Neural cell (in vitro differentiated cells): ENCODE results near the gene FGD5. TPM values are rescaled to one million over a fixed set of nuclear protein-coding genes. Genes with fewer than 3 reads are reported as not detected.

Source experiments
- H2AFZ ChIP-seq: fragments of 200-600, 300-800 bp; sonication (generic), shearing (Covaris generic); 2 replicates; pipeline ENCODE4 v1.6.0; 2014; ENCODE audit warnings: low read depth, mild to moderate bottlenecking, antibody characterized with exemption, low read length, moderate library complexity
- H3F3A ChIP-seq: fragments of 200-600 bp; shearing (Covaris generic); 2 replicates; pipeline ENCODE4 v1.6.1; 2016; ENCODE audit warnings: mild to moderate bottlenecking, moderate library complexity, mixed read lengths, antibody characterized with exemption, low read length; ENCODE audit not compliant: insufficient read depth, poor library complexity, severe bottlenecking
- H3K27ac ChIP-seq: fragments of 200-600, 300-800 bp; sonication (generic), shearing (Covaris generic); 2 replicates; pipeline ENCODE4 v1.5.1; 2014; ENCODE audit warnings: mild to moderate bottlenecking, low read length, moderate library complexity
- H3K27me3 ChIP-seq: fragments of 300-800, 200-600 bp; sonication (generic), shearing (Covaris generic); 2 replicates; pipeline ENCODE4 v1.6.0; 2014; ENCODE audit warnings: mild to moderate bottlenecking, low read depth, low read length, moderate library complexity; ENCODE audit not compliant: insufficient read depth
- H3K36me3 ChIP-seq: fragments of 300-800, 200-600 bp; sonication (generic), shearing (Covaris generic); 2 replicates; pipeline ENCODE4 v1.5.1; 2014; ENCODE audit warnings: mild to moderate bottlenecking, antibody characterized with exemption, low read length, moderate library complexity; ENCODE audit not compliant: insufficient read depth
- H3K4me2 ChIP-seq: fragments of 300-800, 200-600 bp; sonication (generic), shearing (Covaris generic); 2 replicates; pipeline ENCODE4 v1.6.0; 2014; ENCODE audit warnings: mild to moderate bottlenecking, low read length
- H3K4me3 ChIP-seq: fragments of 300-800, 200-600 bp; sonication (generic), shearing (Covaris generic); 2 replicates; pipeline ENCODE4 v1.5.1; 2014; ENCODE audit warnings: mild to moderate bottlenecking, low read length, moderate library complexity
- H3K79me2 ChIP-seq: fragments of 200-600 bp; shearing (Covaris generic); replicated peaks from 2 replicates; pipeline ENCODE4 v1.6.0; 2014; ENCODE audit warnings: mild to moderate bottlenecking, low read length, moderate library complexity; ENCODE audit not compliant: insufficient read depth
- H3K9ac ChIP-seq: fragments of 300-800, 200-600 bp; sonication (generic), shearing (Covaris generic); 2 replicates; pipeline ENCODE4 v1.6.1; 2016; ENCODE audit warnings: mild to moderate bottlenecking, low read length, mixed read lengths
- H3K9me2 ChIP-seq: fragments of 200-600 bp; shearing (Covaris generic); 2 replicates; pipeline ENCODE4 v1.6.1; 2016; ENCODE audit warnings: mild to moderate bottlenecking, low read length, mixed read lengths; ENCODE audit not compliant: insufficient read depth
- H3K9me3 ChIP-seq: fragments of 200-600, 300-800 bp; sonication (generic), shearing (Covaris generic); 2 replicates; pipeline ENCODE4 v1.6.1; 2016; ENCODE audit warnings: mild to moderate bottlenecking, mixed run types, low read length, moderate library complexity, mixed read lengths
- H4K20me1 ChIP-seq: fragments of 200-600 bp; shearing (Covaris generic); 2 replicates; pipeline ENCODE4 v1.6.1; 2016; ENCODE audit warnings: mild to moderate bottlenecking, mixed run types; ENCODE audit not compliant: insufficient read depth
- EP300 ChIP-seq: fragments of 450-650 bp; conservative IDR thresholded peaks from 2 replicates; pipeline ENCODE4 v1.6.1; 2014; ENCODE audit warnings: antibody characterized with exemption, mild to moderate bottlenecking, moderate library complexity; ENCODE audit not compliant: poor library complexity, severe bottlenecking
- EZH2 ChIP-seq: fragments of 200-600, 300-800 bp; shearing (Covaris generic), sonication (generic); IDR thresholded peaks from 2 replicates; pipeline ENCODE4 v1.6.1; 2014; ENCODE audit warnings: antibody characterized with exemption, low read length, borderline replicate concordance, mild to moderate bottlenecking; ENCODE audit not compliant: insufficient read depth, poor library complexity, severe bottlenecking
- MXI1 ChIP-seq: fragments of 450-650 bp; conservative IDR thresholded peaks from 2 replicates; pipeline ENCODE4 v1.6.1; 2014; ENCODE audit warnings: antibody characterized with exemption, mild to moderate bottlenecking; ENCODE audit not compliant: poor library complexity, severe bottlenecking
- POLR2AphosphoS5 ChIP-seq: IDR thresholded peaks from 2 replicates; pipeline ENCODE4 v1.6.1; 2012
- RAD21 ChIP-seq: fragments of 450-650 bp; conservative IDR thresholded peaks from 2 replicates; pipeline ENCODE4 v1.6.1; 2014; ENCODE audit warnings: antibody characterized with exemption, mild to moderate bottlenecking, moderate library complexity
- SMC3 ChIP-seq: fragments of 450-650 bp; conservative IDR thresholded peaks from 2 replicates; pipeline ENCODE4 v1.6.1; 2014; ENCODE audit warnings: antibody characterized with exemption, mild to moderate bottlenecking, moderate library complexity; ENCODE audit not compliant: poor library complexity
- TAF1 ChIP-seq: IDR thresholded peaks from 2 replicates; pipeline ENCODE4 v1.6.1; 2012; ENCODE audit warnings: low read depth
- polyA plus RNA-seq: library from polyadenylated mRNA; depleted of rRNA; stranded (reverse); fragments of >200 nt; gene quantifications from 2 replicates; pipeline ENCODE4 v1.2.3, GENCODE V29; 2014
- TF ChIP-seq, protein P1 (sequence below): IDR thresholded peaks from 2 replicates; pipeline ENCODE4 v1.6.1; 2012; ENCODE audit warnings: borderline replicate concordance
- TF ChIP-seq, protein P2 (sequence below): fragments of 450-650 bp; IDR thresholded peaks from 2 replicates; pipeline ENCODE4 v1.5.1; 2014; ENCODE audit warnings: antibody characterized with exemption, mild to moderate bottlenecking, moderate library complexity; ENCODE audit not compliant: poor library complexity, severe bottlenecking

The FGD5 gene
- polyA plus RNA-seq, 1 donor from 2014 or later = not detected

DNA sequence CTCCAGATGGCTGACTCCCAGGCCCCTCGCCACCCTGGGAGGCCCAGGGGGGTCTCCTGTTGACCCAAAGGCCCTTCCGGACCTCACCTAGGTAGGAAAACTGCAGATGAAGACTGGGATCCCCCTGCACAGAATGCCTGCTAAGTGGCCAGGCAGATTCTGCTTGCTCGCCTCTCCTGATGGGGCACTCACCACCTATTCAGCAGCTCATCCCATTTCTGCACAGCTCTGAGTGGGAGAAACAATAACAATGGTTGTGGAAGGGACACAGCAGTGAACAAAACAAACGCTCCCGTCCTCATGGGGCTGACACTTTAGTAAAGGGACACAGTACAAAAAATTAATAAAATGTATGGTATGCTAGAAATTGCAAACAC, 24.9 kb upstream of the FGD5 start:
- Histone ChIP-seq H3F3A (no peaks in the 10 kb centered on the region), H3K27me3 (no peaks in the 10 kb centered on the region), H3K79me2 (no peaks in the 10 kb centered on the region), H4K20me1 (no peaks in the 10 kb centered on the region), H3K4me3 (no peak overlapping the region), H3K9ac (no peak overlapping the region), H3K27ac (no peak overlapping the region), H2AFZ (no peak overlapping the region), H3K4me2 (no peak overlapping the region), H3K9me2 (no peaks in the 10 kb centered on the region), H3K36me3 (no peaks in the 10 kb centered on the region), H3K9me3 (no peaks in the 10 kb centered on the region)
- TF ChIP-seq SMC3 = no peak
- TF ChIP-seq, protein P1, sequence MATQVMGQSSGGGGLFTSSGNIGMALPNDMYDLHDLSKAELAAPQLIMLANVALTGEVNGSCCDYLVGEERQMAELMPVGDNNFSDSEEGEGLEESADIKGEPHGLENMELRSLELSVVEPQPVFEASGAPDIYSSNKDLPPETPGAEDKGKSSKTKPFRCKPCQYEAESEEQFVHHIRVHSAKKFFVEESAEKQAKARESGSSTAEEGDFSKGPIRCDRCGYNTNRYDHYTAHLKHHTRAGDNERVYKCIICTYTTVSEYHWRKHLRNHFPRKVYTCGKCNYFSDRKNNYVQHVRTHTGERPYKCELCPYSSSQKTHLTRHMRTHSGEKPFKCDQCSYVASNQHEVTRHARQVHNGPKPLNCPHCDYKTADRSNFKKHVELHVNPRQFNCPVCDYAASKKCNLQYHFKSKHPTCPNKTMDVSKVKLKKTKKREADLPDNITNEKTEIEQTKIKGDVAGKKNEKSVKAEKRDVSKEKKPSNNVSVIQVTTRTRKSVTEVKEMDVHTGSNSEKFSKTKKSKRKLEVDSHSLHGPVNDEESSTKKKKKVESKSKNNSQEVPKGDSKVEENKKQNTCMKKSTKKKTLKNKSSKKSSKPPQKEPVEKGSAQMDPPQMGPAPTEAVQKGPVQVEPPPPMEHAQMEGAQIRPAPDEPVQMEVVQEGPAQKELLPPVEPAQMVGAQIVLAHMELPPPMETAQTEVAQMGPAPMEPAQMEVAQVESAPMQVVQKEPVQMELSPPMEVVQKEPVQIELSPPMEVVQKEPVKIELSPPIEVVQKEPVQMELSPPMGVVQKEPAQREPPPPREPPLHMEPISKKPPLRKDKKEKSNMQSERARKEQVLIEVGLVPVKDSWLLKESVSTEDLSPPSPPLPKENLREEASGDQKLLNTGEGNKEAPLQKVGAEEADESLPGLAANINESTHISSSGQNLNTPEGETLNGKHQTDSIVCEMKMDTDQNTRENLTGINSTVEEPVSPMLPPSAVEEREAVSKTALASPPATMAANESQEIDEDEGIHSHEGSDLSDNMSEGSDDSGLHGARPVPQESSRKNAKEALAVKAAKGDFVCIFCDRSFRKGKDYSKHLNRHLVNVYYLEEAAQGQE = no peak
- no peak for TF ChIP-seq MXI1
- TF ChIP-seq, protein P2, sequence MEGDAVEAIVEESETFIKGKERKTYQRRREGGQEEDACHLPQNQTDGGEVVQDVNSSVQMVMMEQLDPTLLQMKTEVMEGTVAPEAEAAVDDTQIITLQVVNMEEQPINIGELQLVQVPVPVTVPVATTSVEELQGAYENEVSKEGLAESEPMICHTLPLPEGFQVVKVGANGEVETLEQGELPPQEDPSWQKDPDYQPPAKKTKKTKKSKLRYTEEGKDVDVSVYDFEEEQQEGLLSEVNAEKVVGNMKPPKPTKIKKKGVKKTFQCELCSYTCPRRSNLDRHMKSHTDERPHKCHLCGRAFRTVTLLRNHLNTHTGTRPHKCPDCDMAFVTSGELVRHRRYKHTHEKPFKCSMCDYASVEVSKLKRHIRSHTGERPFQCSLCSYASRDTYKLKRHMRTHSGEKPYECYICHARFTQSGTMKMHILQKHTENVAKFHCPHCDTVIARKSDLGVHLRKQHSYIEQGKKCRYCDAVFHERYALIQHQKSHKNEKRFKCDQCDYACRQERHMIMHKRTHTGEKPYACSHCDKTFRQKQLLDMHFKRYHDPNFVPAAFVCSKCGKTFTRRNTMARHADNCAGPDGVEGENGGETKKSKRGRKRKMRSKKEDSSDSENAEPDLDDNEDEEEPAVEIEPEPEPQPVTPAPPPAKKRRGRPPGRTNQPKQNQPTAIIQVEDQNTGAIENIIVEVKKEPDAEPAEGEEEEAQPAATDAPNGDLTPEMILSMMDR = no peak
- TF ChIP-seq EP300 = no peak
- no peak for TF ChIP-seq RAD21
- no peak for TF ChIP-seq EZH2
- TF ChIP-seq TAF1 = no peak
- TF ChIP-seq POLR2AphosphoS5 = no peak

DNA sequence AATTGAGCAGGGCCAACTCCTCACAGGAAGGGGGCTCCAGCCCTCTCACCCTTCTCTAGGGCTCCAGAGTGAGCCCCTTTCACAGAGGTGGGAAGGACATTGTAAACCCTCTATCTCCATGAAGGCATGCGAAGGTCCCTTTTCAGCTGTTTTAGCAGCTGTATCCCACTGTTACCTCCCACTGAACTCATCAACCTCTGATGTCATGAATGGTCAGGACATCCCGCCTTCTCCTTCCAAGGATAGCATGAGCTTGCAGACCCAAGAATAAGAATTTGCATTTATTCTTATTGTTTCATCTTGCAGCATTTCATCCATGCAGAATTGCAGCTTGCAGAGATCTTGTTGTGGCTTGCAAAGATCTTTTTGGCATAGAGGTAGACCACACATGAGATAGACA, 24.3 kb upstream of the FGD5 start:
- Histone ChIP-seq H3F3A (no peaks in the 10 kb centered on the region), H3K9ac (no peak overlapping the region), H3K4me2 (no peak overlapping the region), H3K27me3 (no peaks in the 10 kb centered on the region), H3K9me2 (no peaks in the 10 kb centered on the region), H2AFZ (no peak overlapping the region), H3K36me3 (no peaks in the 10 kb centered on the region), H3K79me2 (no peaks in the 10 kb centered on the region), H3K27ac (no peak overlapping the region), H3K4me3 (no peak overlapping the region), H3K9me3 (peaks cover 5% of the 10 kb centered on the region), H4K20me1 (no peaks in the 10 kb centered on the region)
- TF ChIP-seq, protein P1 = no peak
- no peak for TF ChIP-seq MXI1
- no peak for TF ChIP-seq TAF1
- TF ChIP-seq EP300 = no peak
- no peak for TF ChIP-seq SMC3
- no peak for TF ChIP-seq RAD21
- TF ChIP-seq, protein P2 = no peak
- TF ChIP-seq POLR2AphosphoS5 = no peak
- no peak for TF ChIP-seq EZH2
